Natural killer cell (primary cell): ENCODE data around the gene SCFD2. TPM values are rescaled to one million over a fixed set of nuclear protein-coding genes. Genes with fewer than 3 reads are reported as not detected.

Experiments used
- ATAC-seq, 3 donors: fragments of 150-1000 bp in 2 of 3; fragments of 200-7000 bp in 1 of 3; cut with Tn5 transposase; 1 replicate in 1 of 3; 2 replicates in 2 of 3; pipeline ENCODE4 v1.10.0; 2021; ENCODE audit warnings: mild to moderate bottlenecking in 2 of 3, moderate library complexity in 2 of 3
- DNase-seq, 2 donors: peaks; one replicate each; pipeline versions ENCODE4 v3.0.0 to v3.0.0-alpha.2; 2013 to 2021; ENCODE audit warnings: mixed read lengths in 1 of 2
- H3K27ac ChIP-seq: one replicate; pipeline ENCODE4 v1.5.1; 2013; ENCODE audit warnings: mild to moderate bottlenecking, low read length
- H3K27me3 ChIP-seq: one replicate; pipeline ENCODE4 v1.6.1; 2013; ENCODE audit warnings: low read length; ENCODE audit not compliant: control insufficient read depth, insufficient read depth
- H3K36me3 ChIP-seq: one replicate; pipeline ENCODE4 v1.6.1; 2013; ENCODE audit warnings: low read length; ENCODE audit not compliant: control insufficient read depth, insufficient read depth
- H3K4me1 ChIP-seq: one replicate; pipeline ENCODE4 v1.6.1; 2013; ENCODE audit warnings: low read length; ENCODE audit not compliant: control insufficient read depth, insufficient read depth
- H3K4me3 ChIP-seq: one replicate; pipeline ENCODE4 v1.5.1; 2013; ENCODE audit warnings: low read length
- H3K9me3 ChIP-seq: one replicate; pipeline ENCODE4 v1.6.1; 2013; ENCODE audit warnings: low read length; ENCODE audit not compliant: control insufficient read depth, insufficient read depth
- H3K27ac Mint-ChIP-seq, 2 donors: one replicate each; pipeline ENCODE4 v1.8.0; 2022; ENCODE audit warnings: mild to moderate bottlenecking in 2 of 2, mixed read lengths in 2 of 2, moderate library complexity in 1 of 2
- H3K27me3 Mint-ChIP-seq, 2 donors: one replicate each; pipeline ENCODE4 v1.8.0; 2022; ENCODE audit warnings: low read depth in 2 of 2, mixed read lengths in 2 of 2
- H3K36me3 Mint-ChIP-seq: one replicate; pipeline ENCODE4 v1.8.0; 2022; ENCODE audit warnings: mixed read lengths
- H3K4me1 Mint-ChIP-seq, 2 donors: one replicate each; pipeline ENCODE4 v1.8.0; 2022; ENCODE audit warnings: mixed read lengths in 2 of 2
- H3K4me3 Mint-ChIP-seq: one replicate; pipeline ENCODE4 v1.8.0; 2022; ENCODE audit warnings: mild to moderate bottlenecking, moderate library complexity, mixed read lengths
- H3K9me3 Mint-ChIP-seq, 2 donors: one replicate each; pipeline ENCODE4 v1.8.0; 2022; ENCODE audit warnings: mixed read lengths in 2 of 2
- WGBS: methylation state at CpG from one replicate; pipeline ENCODE4 v1.1.7; 2013; ENCODE audit warnings: missing lambda C conversion rate; ENCODE audit not compliant: insufficient coverage; 5-methylcytosine and 5-hydroxymethylcytosine counted together
- intact Hi-C: fragments of 100-400 bp; cut with micrococcal nuclease; formaldehyde crosslinking; loops from one replicate; pipeline ENCODE4 v1.14.2; 2022
- total RNA-seq, 4 donors: library from RNA; stranded (reverse); fragments of 120-200 nt in 1 of 4; gene quantifications; one replicate each; pipeline versions ENCODE4 v1.2.3 to v1.2.4, GENCODE V29; 2013 to 2022
- TF ChIP-seq, protein P1 (sequence below): fragments of 200-600 bp; IDR thresholded peaks from one replicate; pipeline ENCODE4 v1.8.0; 2022; ENCODE audit warnings: antibody characterized with exemption

SCFD2 gene
- total RNA-seq, 3 donors from 2014 or later (not counting 1 experiment from before 2014, with no cell fraction given), result 26.4 to 29.4 (median 28.9) TPM

DNA sequence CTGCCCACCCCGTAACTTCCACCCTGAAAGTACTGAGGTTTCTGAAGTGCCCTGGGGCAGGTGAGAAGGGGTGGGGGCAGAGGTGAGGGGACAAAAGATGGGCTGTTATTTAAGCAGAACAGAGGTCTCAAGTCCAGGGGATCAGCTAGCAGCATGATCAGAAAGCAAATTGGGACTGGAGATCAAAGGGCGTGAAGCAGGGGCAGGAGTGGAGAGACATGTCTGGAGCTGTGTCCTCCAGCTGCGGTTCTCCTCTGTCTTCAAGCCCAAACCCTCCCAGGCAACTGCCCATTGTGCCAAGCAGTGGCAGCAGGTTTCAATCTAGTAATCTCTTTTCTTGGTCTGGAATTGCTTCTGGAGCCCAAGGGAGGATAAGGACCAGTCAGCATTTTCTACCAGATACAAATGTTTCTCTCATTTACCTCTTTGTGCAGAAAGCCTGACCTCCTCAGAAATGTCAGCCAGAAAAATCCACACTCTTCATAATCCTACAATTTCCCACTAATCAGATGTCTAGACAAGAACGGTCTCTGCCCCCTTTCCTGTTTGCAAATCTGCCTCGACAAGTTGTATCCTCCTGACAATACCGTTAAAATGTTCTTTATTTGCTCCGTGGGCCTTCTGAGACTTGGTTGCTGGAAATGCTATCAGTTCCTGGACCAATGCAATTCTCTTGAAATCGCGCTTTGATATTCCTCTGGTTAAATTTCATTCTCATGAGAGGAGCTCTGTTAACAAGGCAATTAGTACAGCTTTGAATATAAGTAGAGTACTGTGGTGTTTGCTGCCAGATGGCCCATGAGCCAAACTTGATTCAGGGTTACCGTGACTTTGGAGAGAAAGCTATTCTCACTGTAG is 526.9 kb downstream of the SCFD2 start:
- Mint-ChIP-seq H3K4me3 (no peak overlapping the region), H3K36me3 (no peaks in the 10 kb centered on the region), H3K4me1 (no peaks in the 10 kb centered on the region), H3K27me3 (peaks cover 0 to 9% of the 10 kb centered on the region in 2 donors), H3K27ac (no peak overlapping the region), H3K9me3 (no peaks in the 10 kb centered on the region)
- 85% methylated on average over 10 of the region's 10 CpGs for WGBS
- no peaks in the 10 kb centered on the region for H3K36me3 ChIP-seq
- DNase-seq, result no peak
- no peak overlapping the region for H3K4me3 ChIP-seq
- H3K27ac ChIP-seq, result no peak overlapping the region
- no peaks in the 10 kb centered on the region for H3K4me1 ChIP-seq
- H3K27me3 ChIP-seq, result no peaks in the 10 kb centered on the region
- TF ChIP-seq, protein P1, sequence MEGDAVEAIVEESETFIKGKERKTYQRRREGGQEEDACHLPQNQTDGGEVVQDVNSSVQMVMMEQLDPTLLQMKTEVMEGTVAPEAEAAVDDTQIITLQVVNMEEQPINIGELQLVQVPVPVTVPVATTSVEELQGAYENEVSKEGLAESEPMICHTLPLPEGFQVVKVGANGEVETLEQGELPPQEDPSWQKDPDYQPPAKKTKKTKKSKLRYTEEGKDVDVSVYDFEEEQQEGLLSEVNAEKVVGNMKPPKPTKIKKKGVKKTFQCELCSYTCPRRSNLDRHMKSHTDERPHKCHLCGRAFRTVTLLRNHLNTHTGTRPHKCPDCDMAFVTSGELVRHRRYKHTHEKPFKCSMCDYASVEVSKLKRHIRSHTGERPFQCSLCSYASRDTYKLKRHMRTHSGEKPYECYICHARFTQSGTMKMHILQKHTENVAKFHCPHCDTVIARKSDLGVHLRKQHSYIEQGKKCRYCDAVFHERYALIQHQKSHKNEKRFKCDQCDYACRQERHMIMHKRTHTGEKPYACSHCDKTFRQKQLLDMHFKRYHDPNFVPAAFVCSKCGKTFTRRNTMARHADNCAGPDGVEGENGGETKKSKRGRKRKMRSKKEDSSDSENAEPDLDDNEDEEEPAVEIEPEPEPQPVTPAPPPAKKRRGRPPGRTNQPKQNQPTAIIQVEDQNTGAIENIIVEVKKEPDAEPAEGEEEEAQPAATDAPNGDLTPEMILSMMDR, result no peak
- H3K9me3 ChIP-seq, result no peaks in the 10 kb centered on the region
- intact Hi-C loops, result no loop called here
- no peak for ATAC-seq

DNA sequence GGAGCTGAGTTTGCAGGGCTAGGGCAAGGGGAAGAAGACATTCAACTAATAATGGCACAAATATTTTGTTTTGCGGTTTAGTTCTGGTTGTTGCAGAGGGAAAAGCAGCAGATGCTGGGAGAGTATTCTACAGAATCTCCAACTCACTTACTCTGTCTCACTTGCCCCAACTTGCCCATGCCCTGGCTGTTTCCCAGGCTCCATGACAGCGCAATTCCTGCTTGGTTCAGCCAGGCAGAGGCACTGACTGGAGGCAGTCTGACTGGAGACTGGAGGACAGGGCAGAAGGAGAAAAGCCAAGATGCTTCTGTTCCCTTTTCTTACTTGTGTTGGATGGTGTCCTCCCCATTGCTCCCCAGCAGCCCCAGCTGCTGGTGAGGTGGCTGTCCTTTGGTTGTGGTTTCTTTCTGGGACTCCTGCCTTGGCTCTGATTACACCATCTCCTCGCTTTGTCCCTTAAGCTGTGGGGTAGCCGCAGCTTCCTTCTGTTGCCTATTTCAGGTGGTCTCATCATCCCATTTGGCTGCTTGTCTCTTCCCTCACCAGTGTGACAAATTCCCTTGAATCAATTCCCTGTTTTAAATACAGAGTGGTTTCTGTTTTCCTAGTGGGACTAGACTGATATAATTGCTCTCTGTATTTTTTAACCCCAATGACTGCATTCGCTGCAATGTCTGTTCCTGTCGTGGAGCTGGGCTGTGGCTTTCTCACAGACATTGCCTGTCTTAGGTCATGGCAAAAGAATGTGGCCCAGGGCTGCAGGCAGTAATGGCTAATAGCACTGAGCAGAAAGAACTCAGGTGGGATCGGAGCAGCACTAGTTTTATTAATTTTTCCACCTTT is 527.9 kb downstream of the SCFD2 start:
- H3K27me3 ChIP-seq, result no peaks in the 10 kb centered on the region
- H3K4me3 ChIP-seq, result no peak overlapping the region
- WGBS, result 90% methylated on average over 7 of the region's 7 CpGs
- H3K36me3 ChIP-seq, result no peaks in the 10 kb centered on the region
- no peak for ATAC-seq
- Mint-ChIP-seq H3K9me3 (no peaks in the 10 kb centered on the region), H3K27me3 (peaks cover 0 to 9% of the 10 kb centered on the region in 2 donors), H3K4me3 (no peak overlapping the region), H3K4me1 (no peaks in the 10 kb centered on the region), H3K36me3 (no peaks in the 10 kb centered on the region), H3K27ac (no peak overlapping the region)
- intact Hi-C loops, result no loop called here
- H3K4me1 ChIP-seq, result no peaks in the 10 kb centered on the region
- TF ChIP-seq, protein P1, result no peak
- DNase-seq, result no peak
- no peak overlapping the region for H3K27ac ChIP-seq
- no peaks in the 10 kb centered on the region for H3K9me3 ChIP-seq

DNA sequence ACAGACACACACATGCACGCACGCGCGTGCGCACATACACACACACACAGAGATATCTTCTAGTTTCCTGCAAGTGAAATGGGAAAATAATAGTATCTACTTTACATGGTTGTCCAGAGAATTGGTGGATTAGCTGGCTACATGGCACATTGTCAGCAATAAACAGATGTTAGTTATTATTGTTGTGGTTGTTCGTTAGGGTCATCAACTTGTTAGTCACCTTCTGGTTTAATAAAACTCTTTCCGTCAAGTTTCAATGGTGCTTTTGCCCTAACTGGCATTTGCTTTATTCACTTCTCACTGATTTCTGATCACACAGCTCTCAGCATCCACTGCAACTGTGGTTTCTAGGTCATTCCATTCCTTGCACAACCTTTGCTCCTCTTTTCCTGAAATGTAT is 529.2 kb downstream of the SCFD2 start:
- no peaks in the 10 kb centered on the region for H3K4me1 Mint-ChIP-seq
- H3K27ac Mint-ChIP-seq, result no peak overlapping the region
- Histone ChIP-seq H3K9me3 (no peaks in the 10 kb centered on the region), H3K36me3 (no peaks in the 10 kb centered on the region), H3K4me3 (no peak overlapping the region), H3K27me3 (no peaks in the 10 kb centered on the region), H3K27ac (no peak overlapping the region), H3K4me1 (no peaks in the 10 kb centered on the region)
- ATAC-seq (no peak), DNase-seq (no peak)
- peaks cover 12 to 13% of the 10 kb centered on the region in 2 donors for H3K27me3 Mint-ChIP-seq
- H3K36me3 Mint-ChIP-seq, result no peaks in the 10 kb centered on the region
- intact Hi-C loops, result no loop called here
- TF ChIP-seq, protein P1, result no peak
- no peak overlapping the region for H3K4me3 Mint-ChIP-seq
- WGBS, result 83% methylated on average over 2 of the region's 7 CpGs
- H3K9me3 Mint-ChIP-seq, result no peaks in the 10 kb centered on the region
